ENCODE measurements around the gene SRC.

SRC gene

GRCh38 chr20:37453836-37454235, 107.9 kb downstream of the SRC start:
- no peak for DNase-seq (ENCODE audit: low spot score)

GRCh38 chr20:37454636-37455385, 108.9 kb downstream of the SRC start:
- no peak for DNase-seq (ENCODE audit: low spot score)
